ENCODE data around the gene MYLK2.

- TF ChIP-seq CTCF (IDR thresholded peaks at IDR 0.05): no peak
- TF ChIP-seq POLR2A (IDR thresholded peaks at IDR 0.05): no peak
Observed at GRCh38 chr20:31862157-31862470, 43.0 kb downstream of the MYLK2 start.

Data from lower leg skin (tissue), 3 donors.